ENCODE measurements around the gene FARP2. TPM values are rescaled to one million over a fixed set of nuclear protein-coding genes. Genes with fewer than 3 reads are reported as not detected.

The FARP2 gene
- total RNA-seq, 1 experiment from 2014 or later: 29.9 TPM

- no peaks in the 10 kb centered on the region for H3K4me1 ChIP-seq (ENCODE audit: insufficient read depth, low read length)
- ChIA-PET POLR2A (ENCODE audit: unreplicated experiment) (no interaction called here), CTCF (no interaction called here)
- 0 out of 2 replicates have a peak, but pooled peaks cover 10% of the 10 kb centered on the region for H3K36me3 ChIP-seq (ENCODE audit: low read depth, low read length)
- H3K9me3 ChIP-seq (ENCODE audit: low read length): no peaks in the 10 kb centered on the region
- no peak overlapping the region for H2AFZ ChIP-seq (ENCODE audit: low read length)
- no peak; the same call in 1 of the 2 replicates for ATAC-seq
- intact Hi-C loops (cut with micrococcal nuclease): no loop called here
- no peaks in the 10 kb centered on the region for H4K20me1 ChIP-seq (ENCODE audit: low read length)
- DNase-seq: no peak
- TF ChIP-seq EZH2phosphoT487 (IDR thresholded peaks at IDR 0.05; ENCODE audit: borderline replicate concordance, low read length) (no peak), CTCF (conservative IDR thresholded peaks at IDR 0.05; ENCODE audit: low read depth, low read length) (no peak), EZH2 (IDR thresholded peaks at IDR 0.05; ENCODE audit: low read length, unreplicated experiment) (no peak)
- H3K9ac ChIP-seq (ENCODE audit: low read length): no peak overlapping the region
- no peaks in the 10 kb centered on the region for H3K27me3 ChIP-seq (ENCODE audit: low read length)
- no peak overlapping the region for H3K4me3 ChIP-seq (ENCODE audit: low read length)
- BruUV-seq (replicated peaks): no TSS peak
- no peaks in the 10 kb centered on the region for H3K79me2 ChIP-seq (ENCODE audit: low read length)
- no peak overlapping the region for H3K27ac ChIP-seq (ENCODE audit: low read length)
- H3K4me2 ChIP-seq (ENCODE audit: low read length): no peak overlapping the region
- no peaks in the 10 kb centered on the region for H3F3A ChIP-seq (ENCODE audit: low read length, unreplicated experiment)
- H3K9me2 ChIP-seq (replicated peaks; ENCODE audit: low read length): no peaks in the 10 kb centered on the region
Observed at GRCh38 chr2:241489733-241490680, 133.9 kb downstream of the FARP2 start.

GRCh38 chr2:241490825-241491506 is 134.9 kb downstream of the FARP2 start:
- H4K20me1 ChIP-seq (ENCODE audit: low read length): no peaks in the 10 kb centered on the region
- no peaks in the 10 kb centered on the region for H3K27me3 ChIP-seq (ENCODE audit: low read length)
- POLR2A ChIA-PET (ENCODE audit: unreplicated experiment): no interaction called here
- H3K4me2 ChIP-seq (ENCODE audit: low read length): no peak overlapping the region
- no peak overlapping the region for H3K4me3 ChIP-seq (ENCODE audit: low read length)
- no peak overlapping the region for H3K27ac ChIP-seq (ENCODE audit: low read length)
- no peak overlapping the region for H2AFZ ChIP-seq (ENCODE audit: low read length)
- no peak for DNase-seq
- H3K36me3 ChIP-seq (ENCODE audit: low read depth, low read length): 0 out of 2 replicates have a peak, but pooled peaks cover 10% of the 10 kb centered on the region
- TF ChIP-seq EZH2phosphoT487 (IDR thresholded peaks at IDR 0.05; ENCODE audit: borderline replicate concordance, low read length) (no peak), EZH2 (IDR thresholded peaks at IDR 0.05; ENCODE audit: low read length, unreplicated experiment) (no peak), CTCF (conservative IDR thresholded peaks at IDR 0.05; ENCODE audit: low read depth, low read length) (no peak)
- no peaks in the 10 kb centered on the region for H3K9me3 ChIP-seq (ENCODE audit: low read length)
- no peaks in the 10 kb centered on the region for H3K79me2 ChIP-seq (ENCODE audit: low read length)
- intact Hi-C loops (cut with micrococcal nuclease): no loop called here
- H3F3A ChIP-seq (ENCODE audit: low read length, unreplicated experiment): no peaks in the 10 kb centered on the region
- CTCF ChIA-PET: no interaction called here
- H3K9ac ChIP-seq (ENCODE audit: low read length): no peak overlapping the region
- BruUV-seq (replicated peaks): no TSS peak
- no peaks in the 10 kb centered on the region for H3K4me1 ChIP-seq (ENCODE audit: insufficient read depth, low read length)
- no peak for ATAC-seq
- H3K9me2 ChIP-seq (replicated peaks; ENCODE audit: low read length): no peaks in the 10 kb centered on the region

Data from PC-3 (cell line).